GM21515 (cell line): ENCODE results near the gene FLT1.

Experiments used
- ATAC-seq: cut with Tn5 transposase; IDR thresholded peaks from one replicate; pipeline ENCODE4 v1.9.1; 2021; ENCODE audit not compliant: unreplicated experiment

Gene FLT1

GRCh38 chr13:28394422-28394821 lies 100.5 kb downstream of the FLT1 start:
- no peak for ATAC-seq

GRCh38 chr13:28392896-28393505 lies 101.9 kb downstream of the FLT1 start:
- ATAC-seq = no peak

- ATAC-seq = no peak
These were observed 102.5 kb downstream of the FLT1 start for GRCh38 chr13:28392428-28392827.

- no peak for ATAC-seq
These were observed 107.0 kb downstream of the FLT1 start for GRCh38 chr13:28387740-28388501.

- no peak for ATAC-seq
These were observed 109.6 kb downstream of the FLT1 start for GRCh38 chr13:28385362-28385761.

- ATAC-seq = no peak
These were observed 110.1 kb downstream of the FLT1 start for GRCh38 chr13:28384789-28385188.

GRCh38 chr13:28380319-28380718 lies 114.6 kb downstream of the FLT1 start:
- ATAC-seq = no peak

GRCh38 chr13:28379371-28380083 lies 115.4 kb downstream of the FLT1 start:
- no peak for ATAC-seq

- no peak for ATAC-seq
These were observed 118.3 kb downstream of the FLT1 start for GRCh38 chr13:28376604-28377003.

- ATAC-seq = no peak
These were observed 119.5 kb downstream of the FLT1 start for GRCh38 chr13:28375250-28375930.

- no peak for ATAC-seq
These were observed 121.1 kb downstream of the FLT1 start for GRCh38 chr13:28373810-28374209.

- no peak for ATAC-seq
These were observed 124.5 kb downstream of the FLT1 start for GRCh38 chr13:28370448-28370847.

- ATAC-seq = no peak
These were observed 136.2 kb downstream of the FLT1 start for GRCh38 chr13:28358708-28359107.

GRCh38 chr13:28357911-28358433 lies 137.0 kb downstream of the FLT1 start:
- no peak for ATAC-seq

GRCh38 chr13:28357247-28357825 lies 137.6 kb downstream of the FLT1 start:
- no peak for ATAC-seq

- no peak for ATAC-seq
These were observed 138.3 kb downstream of the FLT1 start for GRCh38 chr13:28356561-28357021.

- no peak for ATAC-seq
These were observed 139.0 kb downstream of the FLT1 start for GRCh38 chr13:28355822-28356371.

GRCh38 chr13:28355046-28355821 lies 139.7 kb downstream of the FLT1 start:
- ATAC-seq = no peak

- no peak for ATAC-seq
These were observed 141.2 kb downstream of the FLT1 start for GRCh38 chr13:28353679-28354078.
